Liver (tissue), 3 donors: Measurements from ENCODE around the gene AP1S1.

ENCODE experiments used
- ATF3 ChIP-seq: IDR thresholded peaks from 2 replicates; pipeline ENCODE4 v1.6.1; 2016; ENCODE audit warnings: antibody characterized with exemption
- CTCF ChIP-seq: fragments of 150-350 bp; IDR thresholded peaks from 2 replicates; pipeline ENCODE4 v1.5.1; 2017; ENCODE audit warnings: improper control_type of control experiment, low read depth, low read length; ENCODE audit not compliant: missing input control
- EGR1 ChIP-seq, 2 donors: IDR thresholded peaks; 2 replicates each; pipeline ENCODE4 v1.6.1; 2016 to 2018; ENCODE audit warnings: antibody characterized with exemption in 2 of 2, low read depth in 2 of 2
- FOXA1 ChIP-seq: IDR thresholded peaks from 2 replicates; pipeline ENCODE4 v1.6.1; 2016; ENCODE audit warnings: antibody characterized with exemption
- GABPA ChIP-seq, 2 donors: IDR thresholded peaks in 1 of 2; conservative IDR thresholded peaks in 1 of 2; 2 replicates each; pipeline ENCODE4 v1.6.1; 2016; ENCODE audit warnings: antibody characterized with exemption in 2 of 2, mild to moderate bottlenecking in 1 of 2, moderate library complexity in 1 of 2
- HNF4A ChIP-seq, 2 donors: conservative IDR thresholded peaks; 2 replicates each; pipeline ENCODE4 v1.6.1; 2016; ENCODE audit warnings: antibody characterized with exemption in 2 of 2, mild to moderate bottlenecking in 2 of 2
- JUND ChIP-seq, 2 donors: IDR thresholded peaks; 2 replicates each; pipeline ENCODE4 v1.6.1; 2016; ENCODE audit warnings: antibody characterized with exemption in 2 of 2
- MAX ChIP-seq: IDR thresholded peaks from 2 replicates; pipeline ENCODE4 v1.6.1; 2016; ENCODE audit warnings: antibody characterized with exemption
- NR2F2 ChIP-seq: IDR thresholded peaks from 2 replicates; pipeline ENCODE4 v1.6.1; 2016; ENCODE audit warnings: antibody characterized with exemption
- RAD21 ChIP-seq, 2 donors: IDR thresholded peaks; 2 replicates each; pipeline ENCODE4 v1.6.1; 2016; ENCODE audit warnings: antibody characterized with exemption in 2 of 2, mild to moderate bottlenecking in 2 of 2
- TAF1 ChIP-seq: conservative IDR thresholded peaks from 2 replicates; pipeline ENCODE4 v1.6.1; 2016; ENCODE audit warnings: antibody characterized with exemption, mild to moderate bottlenecking
- YY1 ChIP-seq: IDR thresholded peaks from 2 replicates; pipeline ENCODE4 v1.6.1; 2016; ENCODE audit warnings: antibody characterized with exemption, mild to moderate bottlenecking
- TF ChIP-seq, protein P1 (sequence below): IDR thresholded peaks from 2 replicates; pipeline ENCODE4 v1.6.1; 2016; ENCODE audit warnings: antibody characterized with exemption, mild to moderate bottlenecking
- donor health status: healthy.
- donor health status: healthy.

DNA sequence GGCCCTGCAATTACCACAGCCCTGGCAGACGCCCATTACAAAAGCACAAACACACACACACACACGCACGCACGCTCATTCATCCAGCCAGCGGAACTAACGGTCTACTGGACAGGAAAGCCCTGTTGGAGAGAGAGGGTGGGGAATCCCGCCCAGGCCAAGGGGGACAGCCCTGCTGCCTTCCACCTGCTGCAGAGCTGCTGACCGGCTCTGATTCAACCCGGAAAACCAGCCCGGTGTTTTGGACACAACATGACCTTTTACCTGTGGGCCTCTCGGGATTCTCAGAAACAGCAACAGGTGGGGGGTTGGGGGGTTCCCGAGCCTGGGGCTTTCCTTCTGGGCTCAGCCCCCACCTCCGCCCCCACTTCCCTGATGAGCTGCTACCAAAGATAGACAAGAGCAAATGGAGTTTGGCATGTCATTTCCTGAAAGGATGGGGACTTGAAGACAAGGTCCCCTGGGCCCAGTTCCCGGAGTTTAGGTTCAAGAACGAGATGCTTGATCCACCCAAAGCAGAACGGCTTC, 45.9 kb upstream of the AP1S1 start:
- TF ChIP-seq RAD21 (IDR thresholded peaks at IDR 0.05) (no peak), EGR1 (IDR thresholded peaks at IDR 0.05; ENCODE audit: low read depth in 2 of 2) (no peak), CTCF (no peak), JUND (IDR thresholded peaks at IDR 0.05) (no peak), MAX (peak; percentile 15), TAF1 (no peak), HNF4A (conservative IDR thresholded peaks at IDR 0.05) (peak in 1 of 2 donors; percentile 8), ATF3 (no peak), YY1 (no peak), GABPA (IDR thresholded peaks at IDR 0.05 in 1 of 2, conservative IDR thresholded peaks at IDR 0.05 in 1 of 2) (no peak), FOXA1 (no peak), NR2F2 (no peak)
- TF ChIP-seq, protein P1, sequence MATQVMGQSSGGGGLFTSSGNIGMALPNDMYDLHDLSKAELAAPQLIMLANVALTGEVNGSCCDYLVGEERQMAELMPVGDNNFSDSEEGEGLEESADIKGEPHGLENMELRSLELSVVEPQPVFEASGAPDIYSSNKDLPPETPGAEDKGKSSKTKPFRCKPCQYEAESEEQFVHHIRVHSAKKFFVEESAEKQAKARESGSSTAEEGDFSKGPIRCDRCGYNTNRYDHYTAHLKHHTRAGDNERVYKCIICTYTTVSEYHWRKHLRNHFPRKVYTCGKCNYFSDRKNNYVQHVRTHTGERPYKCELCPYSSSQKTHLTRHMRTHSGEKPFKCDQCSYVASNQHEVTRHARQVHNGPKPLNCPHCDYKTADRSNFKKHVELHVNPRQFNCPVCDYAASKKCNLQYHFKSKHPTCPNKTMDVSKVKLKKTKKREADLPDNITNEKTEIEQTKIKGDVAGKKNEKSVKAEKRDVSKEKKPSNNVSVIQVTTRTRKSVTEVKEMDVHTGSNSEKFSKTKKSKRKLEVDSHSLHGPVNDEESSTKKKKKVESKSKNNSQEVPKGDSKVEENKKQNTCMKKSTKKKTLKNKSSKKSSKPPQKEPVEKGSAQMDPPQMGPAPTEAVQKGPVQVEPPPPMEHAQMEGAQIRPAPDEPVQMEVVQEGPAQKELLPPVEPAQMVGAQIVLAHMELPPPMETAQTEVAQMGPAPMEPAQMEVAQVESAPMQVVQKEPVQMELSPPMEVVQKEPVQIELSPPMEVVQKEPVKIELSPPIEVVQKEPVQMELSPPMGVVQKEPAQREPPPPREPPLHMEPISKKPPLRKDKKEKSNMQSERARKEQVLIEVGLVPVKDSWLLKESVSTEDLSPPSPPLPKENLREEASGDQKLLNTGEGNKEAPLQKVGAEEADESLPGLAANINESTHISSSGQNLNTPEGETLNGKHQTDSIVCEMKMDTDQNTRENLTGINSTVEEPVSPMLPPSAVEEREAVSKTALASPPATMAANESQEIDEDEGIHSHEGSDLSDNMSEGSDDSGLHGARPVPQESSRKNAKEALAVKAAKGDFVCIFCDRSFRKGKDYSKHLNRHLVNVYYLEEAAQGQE = no peak
